Neuronal stem cell (in vitro differentiated cells): Measurements from ENCODE around the gene HSP90AB1.

Experiments used
- DNase-seq: peaks from one replicate; pipeline ENCODE4 v3.0.0-alpha.2; 2013; ENCODE audit warnings: low spot score
- H2AFZ ChIP-seq: one replicate; pipeline ENCODE4 v1.6.1; 2013; ENCODE audit warnings: mild to moderate bottlenecking, low read length, inconsistent platforms
- H2AK5ac ChIP-seq: 2 replicates; pipeline ENCODE4 v1.6.1; 2013; ENCODE audit warnings: low read depth, mild to moderate bottlenecking, inconsistent platforms, low read length, moderate library complexity, mixed read lengths
- H2BK120ac ChIP-seq: 2 replicates; pipeline ENCODE4 v1.6.1; 2013; ENCODE audit warnings: low read depth, mild to moderate bottlenecking, inconsistent platforms, low read length, moderate library complexity, mixed read lengths
- H2BK12ac ChIP-seq: one replicate; pipeline ENCODE4 v1.6.1; 2013; ENCODE audit warnings: low read length, inconsistent platforms
- H2BK15ac ChIP-seq: 2 replicates; pipeline ENCODE4 v1.6.1; 2013; ENCODE audit warnings: mild to moderate bottlenecking, low read length, inconsistent platforms, mixed read lengths
- H2BK5ac ChIP-seq: one replicate; pipeline ENCODE4 v1.6.1; 2013; ENCODE audit warnings: inconsistent platforms, mild to moderate bottlenecking, low read length, moderate library complexity
- H3K14ac ChIP-seq: one replicate; pipeline ENCODE4 v1.6.1; 2013; ENCODE audit warnings: low read length, inconsistent platforms
- H3K18ac ChIP-seq: 2 replicates; pipeline ENCODE4 v1.6.1; 2013; ENCODE audit warnings: low read length, inconsistent platforms
- H3K23ac ChIP-seq: 2 replicates; pipeline ENCODE4 v1.6.1; 2013; ENCODE audit warnings: low read depth, mild to moderate bottlenecking, mixed read lengths, low read length, inconsistent platforms; ENCODE audit not compliant: poor library complexity
- H3K27ac ChIP-seq: replicated peaks from 3 replicates; pipeline ENCODE4 v1.5.1; 2013; ENCODE audit warnings: low read length, inconsistent platforms
- H3K27me3 ChIP-seq, 3 experiments: 2 replicates each; pipeline ENCODE4 v1.6.1; 2013; ENCODE audit warnings: low read length in 3 of 3, mild to moderate bottlenecking in 2 of 3, inconsistent platforms in 1 of 3, low read depth in 1 of 3, mixed read lengths in 1 of 3, moderate library complexity in 1 of 3; ENCODE audit not compliant: control insufficient read depth in 3 of 3, insufficient read depth in 3 of 3
- H3K36me3 ChIP-seq, 2 donors: replicated peaks in 1 of 2; 2 replicates each; pipeline ENCODE4 v1.6.1; 2013; ENCODE audit warnings: low read length in 2 of 2; ENCODE audit not compliant: control insufficient read depth in 2 of 2, insufficient read depth in 2 of 2
- H3K4ac ChIP-seq: 2 replicates; pipeline ENCODE4 v1.6.1; 2013; ENCODE audit warnings: inconsistent platforms, mild to moderate bottlenecking, low read length, moderate library complexity
- H3K4me1 ChIP-seq, 2 donors: 1 replicate in 1 of 2; 2 replicates in 1 of 2; pipeline ENCODE4 v1.6.1; 2013; ENCODE audit warnings: low read length in 2 of 2, low read depth in 1 of 2; ENCODE audit not compliant: control insufficient read depth in 2 of 2, insufficient read depth in 1 of 2
- H3K4me2 ChIP-seq: one replicate; pipeline ENCODE4 v1.6.1; 2013; ENCODE audit warnings: mild to moderate bottlenecking, low read length, inconsistent platforms; ENCODE audit not compliant: insufficient read depth, poor library complexity, severe bottlenecking
- H3K4me3 ChIP-seq, 2 donors: 2 replicates each; pipeline ENCODE4 v1.5.1; 2013; ENCODE audit warnings: low read length in 2 of 2, mild to moderate bottlenecking in 2 of 2, inconsistent platforms in 1 of 2, moderate library complexity in 1 of 2
- H3K79me1 ChIP-seq: one replicate; pipeline ENCODE4 v1.6.1; 2013; ENCODE audit warnings: low read depth, mild to moderate bottlenecking, inconsistent platforms, low read length, moderate library complexity
- H3K9ac ChIP-seq: one replicate; pipeline ENCODE4 v1.6.1; 2013; ENCODE audit warnings: mild to moderate bottlenecking, low read depth, low read length, inconsistent platforms; ENCODE audit not compliant: poor library complexity
- H3K9me3 ChIP-seq, 2 donors: replicated peaks in 1 of 2; 2 replicates each; pipeline versions ENCODE3 to v1.6.1; 2013; ENCODE audit warnings: low read length in 2 of 2, mild to moderate bottlenecking in 2 of 2, inconsistent platforms in 1 of 2, low read depth in 1 of 2, mixed read lengths in 1 of 2, moderate library complexity in 1 of 2; ENCODE audit not compliant: control insufficient read depth in 2 of 2, insufficient read depth in 1 of 2
- H4K8ac ChIP-seq: one replicate; pipeline ENCODE4 v1.6.1; 2013; ENCODE audit warnings: low read depth, mild to moderate bottlenecking, inconsistent platforms, low read length, moderate library complexity
- H4K91ac ChIP-seq: one replicate; pipeline ENCODE4 v1.6.1; 2013; ENCODE audit warnings: low read length, low read depth, mild to moderate bottlenecking, inconsistent platforms; ENCODE audit not compliant: poor library complexity
- WGBS, 2 donors: extraction: QIAGEN DNeasy Blood & Tissue Kit; methylation state at CpG; one replicate each; pipeline ENCODE4 v1.1.7; 2013; ENCODE audit warnings: missing lambda C conversion rate in 2 of 2, mixed read lengths in 1 of 2; ENCODE audit not compliant: insufficient read length in 2 of 2, insufficient replicate concordance in 1 of 2; ENCODE audit errors: extremely low coverage in 2 of 2; 5-methylcytosine and 5-hydroxymethylcytosine counted together

The HSP90AB1 gene

DNA sequence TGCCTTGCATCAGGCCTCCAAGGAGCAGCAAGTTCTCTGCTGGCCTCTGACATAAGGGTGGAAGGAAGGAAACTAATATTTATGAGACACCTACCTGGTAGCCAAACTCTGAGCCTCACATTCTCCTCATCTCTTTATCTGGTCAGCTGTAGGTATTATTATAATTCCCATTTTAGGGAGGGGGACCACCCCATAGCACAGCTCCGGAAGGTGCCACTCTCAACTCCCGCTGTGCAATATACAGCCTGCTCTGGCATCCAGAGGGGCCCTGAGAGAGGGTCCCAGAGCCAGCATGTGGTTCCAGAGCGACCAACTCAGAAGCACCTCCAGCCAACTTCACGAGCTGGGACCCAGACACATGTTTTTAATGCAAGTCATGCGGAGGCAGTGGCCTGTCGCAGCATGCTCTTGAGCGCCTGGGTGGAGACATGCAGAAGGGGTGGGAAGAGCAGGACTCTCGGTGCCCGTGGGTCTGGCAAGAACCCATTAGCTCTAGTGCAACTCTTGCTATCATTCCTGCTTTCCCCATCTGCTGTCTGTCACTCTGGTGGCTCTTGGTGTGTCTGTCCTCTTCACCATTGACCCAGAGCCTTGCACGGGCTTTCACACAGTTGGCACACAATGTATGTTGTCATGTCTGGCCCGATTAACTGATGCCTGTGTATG, 45.1 kb upstream of the HSP90AB1 start:
- Histone ChIP-seq H3K79me1 (no peaks in the 10 kb centered on the region), H2BK5ac (peak overlapping the region; percentile 88), H2BK12ac (no peak overlapping the region), H3K4me2 (no peak overlapping the region), H2BK120ac (no peak overlapping the region), H3K36me3 (no peaks in the 10 kb centered on the region), H2BK15ac (peak overlapping the region; percentile 65), H4K91ac (peak overlapping the region; percentile 18), H4K8ac (no peak overlapping the region), H3K18ac (peak overlapping the region; percentile 80), H3K4ac (no peak overlapping the region), H3K27ac (no peak overlapping the region), H3K23ac (peak overlapping the region; percentile 18), H3K27me3 (no peaks in the 10 kb centered on the region), H3K4me3 (no peak overlapping the region), H3K4me1 (peaks cover 24 to 26% of the 10 kb centered on the region in 2 donors), H2AK5ac (peak overlapping the region; percentile 31), H3K9me3 (no peaks in the 10 kb centered on the region), H2AFZ (no peak overlapping the region), H3K9ac (no peak overlapping the region), H3K14ac (no peak overlapping the region)
- no CpG with 5 or more reads among the region's 11 CpGs for WGBS, 2 donors
- DNase-seq: no peak

DNA sequence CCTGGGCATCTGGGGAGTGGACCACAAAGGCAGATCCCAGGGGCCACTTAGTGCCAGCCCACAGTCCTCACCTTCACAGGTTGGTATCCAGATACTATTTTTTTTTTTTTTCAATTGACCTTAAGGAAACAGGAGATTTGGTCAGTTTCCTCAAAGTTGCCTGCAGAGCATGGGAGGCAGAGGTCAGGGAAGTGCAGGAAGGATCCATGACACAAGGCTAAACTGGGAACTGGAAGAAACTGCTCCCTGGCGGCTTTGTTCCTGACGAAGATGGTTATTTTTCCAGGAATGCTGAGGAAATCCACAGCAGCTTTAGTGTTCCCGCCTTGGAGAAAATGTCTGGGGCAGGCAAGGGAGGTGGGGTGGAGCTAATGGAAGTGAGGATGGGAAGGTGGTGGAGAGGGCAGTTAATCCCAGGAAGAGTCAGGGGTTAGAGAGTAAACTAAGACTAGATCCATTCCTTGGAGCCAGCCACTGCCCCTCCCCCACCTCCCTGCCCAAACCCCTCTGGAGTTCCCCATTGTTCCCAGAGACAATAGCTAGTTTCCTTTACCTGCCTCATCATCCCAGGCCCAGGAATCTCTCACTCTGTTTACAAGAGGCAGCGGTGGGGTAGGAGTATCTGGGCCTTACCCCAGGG, 44.4 kb upstream of the HSP90AB1 start:
- Histone ChIP-seq H3K4ac (no peak overlapping the region), H3K14ac (no peak overlapping the region), H2AFZ (peak overlapping the region; percentile 43), H3K4me1 (peaks cover 27 to 28% of the 10 kb centered on the region in 2 donors), H3K27me3 (no peaks in the 10 kb centered on the region), H3K4me3 (no peak overlapping the region), H3K79me1 (no peaks in the 10 kb centered on the region), H2BK15ac (peak overlapping the region; percentile 13), H2BK12ac (no peak overlapping the region), H2BK120ac (no peak overlapping the region), H4K8ac (no peak overlapping the region), H3K4me2 (no peak overlapping the region), H3K9me3 (no peaks in the 10 kb centered on the region), H2AK5ac (no peak overlapping the region), H3K9ac (no peak overlapping the region), H3K27ac (no peak overlapping the region), H4K91ac (no peak overlapping the region), H3K23ac (no peak overlapping the region), H3K36me3 (no peaks in the 10 kb centered on the region), H2BK5ac (no peak overlapping the region), H3K18ac (peak overlapping the region; percentile 80)
- no CpG with 5 or more reads among the region's 4 CpGs for WGBS, 2 donors
- no peak for DNase-seq

DNA sequence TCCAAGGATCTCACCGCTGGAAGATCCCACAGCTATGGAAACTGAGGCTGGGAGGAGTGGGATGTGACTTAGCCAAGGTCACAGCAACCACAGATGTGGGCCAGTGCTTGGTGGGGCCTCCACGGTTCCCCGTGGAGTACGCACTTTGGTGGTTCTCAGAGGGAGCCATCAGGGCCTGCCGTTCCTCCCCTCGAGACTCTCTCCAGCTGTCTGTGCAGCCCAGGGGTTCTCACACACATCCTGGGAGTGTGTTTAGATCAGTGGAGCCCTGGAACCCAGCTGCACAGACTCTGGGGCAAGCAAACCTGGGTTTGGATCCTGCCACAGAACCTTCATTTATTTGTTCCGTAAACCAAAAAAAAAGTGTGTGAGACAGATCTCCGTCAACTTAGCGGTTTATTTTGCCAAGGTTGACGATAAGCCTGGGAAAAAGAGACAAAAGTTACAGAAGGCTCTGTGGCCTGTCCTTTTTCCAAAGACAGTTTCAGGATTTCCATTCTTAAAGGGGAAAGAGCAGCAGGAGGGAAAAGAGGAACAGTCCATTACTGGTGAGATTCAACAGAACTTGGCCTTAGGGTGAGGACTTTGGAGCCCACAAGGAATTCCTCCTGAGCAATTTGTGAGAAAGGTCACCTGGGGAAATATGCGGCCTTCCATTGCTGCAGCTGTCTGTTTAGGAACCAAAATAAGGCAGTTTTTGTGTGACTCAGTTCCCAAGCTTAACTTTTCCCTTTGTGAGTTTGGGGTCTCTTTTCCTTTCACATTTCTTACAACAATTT, 43.7 kb upstream of the HSP90AB1 start:
- Histone ChIP-seq H3K79me1 (no peaks in the 10 kb centered on the region), H3K4ac (no peak overlapping the region), H2BK5ac (no peak overlapping the region), H3K4me2 (no peak overlapping the region), H3K9ac (no peak overlapping the region), H3K4me1 (peaks cover 27 to 28% of the 10 kb centered on the region in 2 donors), H2AK5ac (no peak overlapping the region), H2BK15ac (no peak overlapping the region), H2BK120ac (no peak overlapping the region), H4K91ac (no peak overlapping the region), H3K27ac (no peak overlapping the region), H3K27me3 (no peaks in the 10 kb centered on the region), H3K18ac (peak overlapping the region; percentile 80), H2AFZ (no peak overlapping the region), H4K8ac (no peak overlapping the region), H3K4me3 (no peak overlapping the region), H3K23ac (no peak overlapping the region), H3K14ac (no peak overlapping the region), H2BK12ac (no peak overlapping the region), H3K36me3 (no peaks in the 10 kb centered on the region), H3K9me3 (no peaks in the 10 kb centered on the region)
- DNase-seq: no peak
- no CpG with 5 or more reads among the region's 11 CpGs for WGBS, 2 donors

DNA sequence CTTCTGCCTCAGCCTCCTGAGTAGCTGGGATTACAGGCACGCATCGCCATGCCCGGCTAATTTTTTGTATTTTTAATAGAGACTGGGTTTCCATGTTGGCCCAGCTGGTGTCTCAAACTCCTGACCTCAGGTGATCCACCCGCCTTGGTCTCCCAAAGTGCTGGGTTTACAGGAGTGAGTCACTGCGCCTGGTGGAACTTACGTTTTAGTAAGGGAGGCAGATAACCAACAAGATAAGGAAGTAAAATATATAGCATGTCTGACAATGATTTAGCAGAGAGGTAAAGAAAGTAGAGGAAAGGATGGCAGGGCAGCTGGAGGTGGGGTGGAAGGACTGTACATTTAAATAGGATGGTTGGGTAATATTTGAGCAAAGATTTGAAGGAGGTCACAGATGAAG, 42.9 kb upstream of the HSP90AB1 start:
- no peak overlapping the region for H3K4me2 ChIP-seq
- H4K8ac ChIP-seq: no peak overlapping the region
- no peak overlapping the region for H2BK15ac ChIP-seq
- DNase-seq: no peak
- H3K79me1 ChIP-seq: no peaks in the 10 kb centered on the region
- no peak overlapping the region for H3K27ac ChIP-seq
- no peak overlapping the region for H3K4me3 ChIP-seq
- H3K9ac ChIP-seq: no peak overlapping the region
- no CpG with 5 or more reads among the region's 6 CpGs for WGBS, 2 donors
- no peaks in the 10 kb centered on the region for H3K27me3 ChIP-seq
- H2BK12ac ChIP-seq: no peak overlapping the region
- H2BK120ac ChIP-seq: no peak overlapping the region
- no peaks in the 10 kb centered on the region for H3K9me3 ChIP-seq
- no peak overlapping the region for H3K14ac ChIP-seq
- H2AFZ ChIP-seq: no peak overlapping the region
- peaks cover 27 to 28% of the 10 kb centered on the region in 2 donors for H3K4me1 ChIP-seq
- H3K18ac ChIP-seq: no peak overlapping the region
- no peak overlapping the region for H2AK5ac ChIP-seq
- no peak overlapping the region for H3K23ac ChIP-seq
- no peak overlapping the region for H4K91ac ChIP-seq
- no peak overlapping the region for H2BK5ac ChIP-seq
- no peaks in the 10 kb centered on the region for H3K36me3 ChIP-seq
- H3K4ac ChIP-seq: no peak overlapping the region
